Left ventricle myocardium inferior (tissue), 1 donor: ENCODE data around the gene FRZB. TPM values are rescaled to one million over a fixed set of nuclear protein-coding genes. Genes with fewer than 3 reads are reported as not detected.

ENCODE experiments used
- DNase-seq: peaks from one replicate; pipeline ENCODE4 v3.0.0-alpha.2; 2020
- H3K27ac ChIP-seq: fragments of 200-600 bp; replicated peaks from 2 replicates; pipeline ENCODE4 v1.8.0; 2021
- H3K27me3 ChIP-seq: fragments of 200-600 bp; 2 replicates; pipeline ENCODE4 v1.8.0; 2021; ENCODE audit warnings: low read depth
- H3K36me3 ChIP-seq: fragments of 200-600 bp; 2 replicates; pipeline ENCODE4 v1.8.0; 2021
- H3K4me1 ChIP-seq: fragments of 200-600 bp; 2 replicates; pipeline ENCODE4 v1.8.0; 2021
- H3K4me3 ChIP-seq: fragments of 200-600 bp; 2 replicates; pipeline ENCODE4 v1.8.0; 2021; ENCODE audit warnings: mild to moderate bottlenecking, moderate library complexity
- H3K9me3 ChIP-seq: fragments of 200-600 bp; replicated peaks from 2 replicates; pipeline ENCODE4 v1.8.0; 2021
- CTCF ChIP-seq: fragments of 200-600 bp; IDR thresholded peaks from 2 replicates; pipeline ENCODE4 v1.8.0; 2021; ENCODE audit warnings: antibody characterized with exemption, mild to moderate bottlenecking, borderline replicate concordance
- intact Hi-C: fragments of 100-400 bp; cut with micrococcal nuclease; formaldehyde crosslinking; loops from one replicate; pipeline ENCODE4 v1.11.0; 2022
- total RNA-seq: library from RNA; stranded (reverse); fragmentation: NEBNext Ultra II Directional; extraction: Animal tissue kit (Norgen Biotek cat#: 25700); gene quantifications from one replicate; pipeline ENCODE4 v1.2.1, GENCODE V29; 2021
- donor health status: DM: no; HTN: yes; CAD: no; lungs with severe emphysema.

FRZB gene
- total RNA-seq, 1 donor from 2014 or later, result 2.2 TPM

- Histone ChIP-seq H3K4me1 (peaks cover 24% of the 10 kb centered on the region), H3K9me3 (no peaks in the 10 kb centered on the region), H3K36me3 (no peaks in the 10 kb centered on the region), H3K4me3 (no peak overlapping the region), H3K27me3 (peaks cover 11% of the 10 kb centered on the region), H3K27ac (no peak overlapping the region)
- intact Hi-C loops, result no loop called here
- TF ChIP-seq CTCF, result no peak
- DNase-seq, result no peak
Observed at GRCh38 chr2:182863642-182864041, 2.8 kb downstream of the FRZB start.

GRCh38 chr2:182862091-182862490 is 4.3 kb downstream of the FRZB start:
- H3K4me1 ChIP-seq, result peaks cover 21% of the 10 kb centered on the region
- no peaks in the 10 kb centered on the region for H3K36me3 ChIP-seq
- peaks cover 4% of the 10 kb centered on the region for H3K9me3 ChIP-seq
- peak overlapping the region; percentile 14 for H3K27ac ChIP-seq
- TF ChIP-seq CTCF, result no peak
- intact Hi-C loops, result no loop called here
- H3K4me3 ChIP-seq, result no peak overlapping the region
- H3K27me3 ChIP-seq, result peaks cover 11% of the 10 kb centered on the region
- DNase-seq, result no peak

- no peak for TF ChIP-seq CTCF
- no peak overlapping the region for H3K27ac ChIP-seq
- H3K9me3 ChIP-seq, result peaks cover 7% of the 10 kb centered on the region
- intact Hi-C loops, result no loop called here
- H3K4me1 ChIP-seq, result peaks cover 9% of the 10 kb centered on the region
- no peak overlapping the region for H3K4me3 ChIP-seq
- no peak for DNase-seq
- H3K27me3 ChIP-seq, result peaks cover 1% of the 10 kb centered on the region
- H3K36me3 ChIP-seq, result no peaks in the 10 kb centered on the region
Observed at GRCh38 chr2:182860858-182861257, 5.6 kb downstream of the FRZB start.

GRCh38 chr2:182858671-182859070 is 7.8 kb downstream of the FRZB start:
- H3K4me3 ChIP-seq, result no peak overlapping the region
- peaks cover 7% of the 10 kb centered on the region for H3K4me1 ChIP-seq
- TF ChIP-seq CTCF, result no peak
- intact Hi-C loops, result no loop called here
- H3K27me3 ChIP-seq, result no peaks in the 10 kb centered on the region
- H3K9me3 ChIP-seq, result peaks cover 15% of the 10 kb centered on the region
- H3K27ac ChIP-seq, result no peak overlapping the region
- no peak for DNase-seq
- H3K36me3 ChIP-seq, result no peaks in the 10 kb centered on the region

- no peak overlapping the region for H3K4me3 ChIP-seq
- peaks cover 15% of the 10 kb centered on the region for H3K9me3 ChIP-seq
- no peak for TF ChIP-seq CTCF
- DNase-seq, result no peak
- no peaks in the 10 kb centered on the region for H3K27me3 ChIP-seq
- no peaks in the 10 kb centered on the region for H3K4me1 ChIP-seq
- intact Hi-C loops, result no loop called here
- H3K36me3 ChIP-seq, result no peaks in the 10 kb centered on the region
- H3K27ac ChIP-seq, result no peak overlapping the region
Observed at GRCh38 chr2:182855376-182855775, 11.1 kb downstream of the FRZB start.
